GM12875 (cell line): ENCODE data around the gene PHACTR1.

Source experiments
- H3K4me3 ChIP-seq: one replicate; pipeline ENCODE4 v1.5.1; 2011; ENCODE audit warnings: low read depth, low read length, control low read depth
- TF ChIP-seq, protein P1 (sequence below): IDR thresholded peaks from 2 replicates; pipeline ENCODE4 v1.5.1; 2011; ENCODE audit warnings: low read depth, mild to moderate bottlenecking, control low read depth, inconsistent platforms, low read length, moderate library complexity, borderline replicate concordance; ENCODE audit not compliant: insufficient read depth

Gene PHACTR1

DNA sequence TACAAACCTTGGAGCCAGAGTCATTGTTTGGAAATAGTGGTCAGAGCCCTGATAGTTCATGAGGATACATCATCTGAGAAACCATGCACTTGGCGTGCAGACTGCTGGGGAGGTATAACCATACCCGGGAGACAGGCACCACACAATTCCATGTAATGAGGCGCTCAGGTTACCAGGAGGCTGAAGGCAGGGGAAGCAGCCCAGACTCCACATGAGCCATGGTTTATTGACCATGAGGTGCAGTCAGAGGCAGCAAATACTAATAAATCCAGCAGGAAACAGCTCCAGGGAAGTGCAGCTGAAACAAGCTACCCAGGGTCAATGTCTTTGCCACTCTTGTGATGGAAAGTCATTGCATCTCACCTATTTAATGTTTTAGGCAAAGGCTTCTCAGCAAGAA lies 455.7 kb downstream of the PHACTR1 start:
- TF ChIP-seq, protein P1, sequence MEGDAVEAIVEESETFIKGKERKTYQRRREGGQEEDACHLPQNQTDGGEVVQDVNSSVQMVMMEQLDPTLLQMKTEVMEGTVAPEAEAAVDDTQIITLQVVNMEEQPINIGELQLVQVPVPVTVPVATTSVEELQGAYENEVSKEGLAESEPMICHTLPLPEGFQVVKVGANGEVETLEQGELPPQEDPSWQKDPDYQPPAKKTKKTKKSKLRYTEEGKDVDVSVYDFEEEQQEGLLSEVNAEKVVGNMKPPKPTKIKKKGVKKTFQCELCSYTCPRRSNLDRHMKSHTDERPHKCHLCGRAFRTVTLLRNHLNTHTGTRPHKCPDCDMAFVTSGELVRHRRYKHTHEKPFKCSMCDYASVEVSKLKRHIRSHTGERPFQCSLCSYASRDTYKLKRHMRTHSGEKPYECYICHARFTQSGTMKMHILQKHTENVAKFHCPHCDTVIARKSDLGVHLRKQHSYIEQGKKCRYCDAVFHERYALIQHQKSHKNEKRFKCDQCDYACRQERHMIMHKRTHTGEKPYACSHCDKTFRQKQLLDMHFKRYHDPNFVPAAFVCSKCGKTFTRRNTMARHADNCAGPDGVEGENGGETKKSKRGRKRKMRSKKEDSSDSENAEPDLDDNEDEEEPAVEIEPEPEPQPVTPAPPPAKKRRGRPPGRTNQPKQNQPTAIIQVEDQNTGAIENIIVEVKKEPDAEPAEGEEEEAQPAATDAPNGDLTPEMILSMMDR = no peak

DNA sequence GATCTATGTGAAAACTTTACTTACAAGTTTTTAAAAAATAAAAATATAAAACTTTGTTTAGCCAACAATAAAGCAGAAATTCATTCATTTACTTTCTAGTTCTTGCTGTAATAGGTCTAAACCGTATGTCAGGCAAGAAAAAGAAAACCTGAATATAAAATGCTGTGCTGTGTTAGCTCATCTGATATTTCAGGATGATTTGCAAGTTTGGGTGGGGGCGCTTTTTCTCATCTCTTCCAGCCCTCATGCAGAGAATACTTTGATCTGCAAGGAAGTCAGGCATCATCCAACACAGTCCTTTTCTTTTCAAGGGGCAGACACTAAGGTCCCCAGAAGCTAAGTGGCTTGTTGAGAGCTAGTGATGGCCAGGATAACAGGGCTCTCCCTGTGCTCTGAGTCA lies 458.5 kb downstream of the PHACTR1 start:
- TF ChIP-seq, protein P1 = no peak
- H3K4me3 ChIP-seq = no peak overlapping the region

More for the DNA sequence above, 455.7 kb downstream of the PHACTR1 start:
- no peak overlapping the region for H3K4me3 ChIP-seq

DNA sequence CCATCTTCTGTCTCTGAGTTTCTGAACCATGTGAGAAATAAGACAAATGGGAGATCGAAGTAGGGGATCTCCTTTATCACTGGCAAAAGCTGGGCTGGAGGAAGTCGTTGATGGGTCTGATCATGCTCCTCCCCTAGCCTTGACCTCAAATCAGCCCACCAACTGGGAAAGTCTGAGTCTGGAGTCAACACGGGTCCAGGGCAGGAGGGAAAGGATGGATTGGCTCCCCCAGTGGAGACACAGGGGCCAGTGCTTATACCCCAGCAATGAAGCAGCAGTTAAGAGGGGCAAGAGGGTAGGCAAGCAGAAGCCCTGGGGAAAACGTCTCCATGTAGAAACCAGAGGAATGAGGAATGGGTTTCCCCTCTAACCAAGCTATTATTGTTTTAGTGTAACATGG lies 459.2 kb downstream of the PHACTR1 start:
- TF ChIP-seq, protein P1 = no peak

DNA sequence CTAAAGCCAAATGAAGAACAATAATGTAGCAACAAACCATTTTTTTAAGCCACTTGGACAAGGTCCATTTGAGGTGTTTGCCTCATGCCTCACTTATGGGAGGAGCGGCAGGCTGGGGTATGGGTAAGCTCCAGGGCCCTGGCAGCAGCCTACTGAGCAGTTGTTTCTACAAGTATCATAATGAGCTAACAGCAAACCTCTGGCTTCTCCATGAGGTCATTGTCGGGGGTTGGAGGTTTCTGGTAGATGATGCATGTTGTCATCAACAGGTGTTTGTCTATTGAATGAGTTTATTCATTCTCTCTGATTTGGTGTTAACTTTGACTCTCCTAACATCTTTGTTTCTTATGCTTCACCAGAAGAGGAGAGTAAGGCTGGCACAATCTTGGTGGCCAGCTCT lies 461.1 kb downstream of the PHACTR1 start:
- TF ChIP-seq, protein P1 = no peak
- no peak overlapping the region for H3K4me3 ChIP-seq

More for the DNA sequence above, 459.2 kb downstream of the PHACTR1 start:
- no peak overlapping the region for H3K4me3 ChIP-seq

DNA sequence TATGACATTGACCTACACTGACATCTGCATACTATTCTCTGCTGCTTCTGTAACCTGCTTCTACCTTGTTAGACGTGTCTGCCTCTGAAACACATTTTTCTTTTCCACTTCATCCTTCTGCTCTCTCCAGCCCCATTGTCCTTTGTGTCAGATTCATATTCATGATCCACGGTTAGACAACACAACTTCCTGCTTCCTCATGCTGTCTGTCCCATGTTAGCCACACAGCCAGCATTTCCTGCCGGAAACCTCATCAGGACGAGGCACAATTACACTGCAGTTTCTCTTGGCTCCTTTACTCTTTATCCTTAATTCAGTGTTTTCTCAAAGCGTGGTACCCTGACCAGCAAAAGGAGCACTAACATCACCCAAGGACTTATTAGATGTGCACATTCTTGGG lies 461.5 kb downstream of the PHACTR1 start:
- TF ChIP-seq, protein P1 = no peak
- H3K4me3 ChIP-seq = no peak overlapping the region

DNA sequence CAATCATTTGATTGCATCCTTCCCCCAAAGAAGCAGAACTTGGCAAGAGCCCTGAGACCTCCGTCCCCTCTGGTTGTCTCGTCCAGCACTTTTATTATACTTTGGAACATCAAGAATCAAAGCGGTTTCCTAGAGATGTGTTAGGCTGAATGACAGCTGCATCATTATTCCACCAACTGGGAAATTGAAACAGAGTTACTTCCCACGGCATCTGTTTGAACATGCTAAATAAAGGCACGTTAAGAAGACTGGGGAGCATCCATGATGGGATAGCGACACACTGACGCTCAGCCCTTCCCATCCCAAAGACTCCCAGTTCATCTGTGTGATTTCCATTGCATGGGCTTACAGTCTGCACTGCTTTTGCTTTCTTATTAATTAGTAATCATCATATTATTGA lies 464.0 kb downstream of the PHACTR1 start:
- H3K4me3 ChIP-seq = no peak overlapping the region
- TF ChIP-seq, protein P1 = no peak

DNA sequence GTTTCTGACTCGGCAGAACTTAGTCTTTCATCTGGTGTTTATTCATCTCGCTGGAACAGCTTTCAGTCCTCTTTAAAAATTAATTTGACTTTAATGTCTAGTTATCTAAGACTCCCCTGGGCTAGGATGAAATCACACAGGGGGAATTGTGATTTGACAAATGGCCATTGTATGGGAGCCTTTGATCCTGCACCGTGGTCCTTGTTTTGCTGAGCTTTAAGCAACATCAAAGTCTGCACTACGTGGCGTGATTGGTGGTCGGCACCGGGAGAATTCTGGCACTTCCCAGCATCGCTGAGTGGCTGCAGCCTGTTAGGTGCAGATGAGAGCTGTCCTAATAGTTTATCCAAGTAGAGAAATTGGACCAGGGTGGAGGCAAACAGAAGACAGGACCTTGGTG lies 464.8 kb downstream of the PHACTR1 start:
- no peak overlapping the region for H3K4me3 ChIP-seq
- TF ChIP-seq, protein P1 = no peak
